HG03432 (cell line): Measurements from ENCODE around the gene FYN.

Experiments
- ATAC-seq: cut with Tn5 transposase; IDR thresholded peaks from one replicate; pipeline ENCODE4 v1.9.1; 2021; ENCODE audit warnings: mild to moderate bottlenecking, moderate library complexity; ENCODE audit not compliant: unreplicated experiment

The FYN gene

DNA sequence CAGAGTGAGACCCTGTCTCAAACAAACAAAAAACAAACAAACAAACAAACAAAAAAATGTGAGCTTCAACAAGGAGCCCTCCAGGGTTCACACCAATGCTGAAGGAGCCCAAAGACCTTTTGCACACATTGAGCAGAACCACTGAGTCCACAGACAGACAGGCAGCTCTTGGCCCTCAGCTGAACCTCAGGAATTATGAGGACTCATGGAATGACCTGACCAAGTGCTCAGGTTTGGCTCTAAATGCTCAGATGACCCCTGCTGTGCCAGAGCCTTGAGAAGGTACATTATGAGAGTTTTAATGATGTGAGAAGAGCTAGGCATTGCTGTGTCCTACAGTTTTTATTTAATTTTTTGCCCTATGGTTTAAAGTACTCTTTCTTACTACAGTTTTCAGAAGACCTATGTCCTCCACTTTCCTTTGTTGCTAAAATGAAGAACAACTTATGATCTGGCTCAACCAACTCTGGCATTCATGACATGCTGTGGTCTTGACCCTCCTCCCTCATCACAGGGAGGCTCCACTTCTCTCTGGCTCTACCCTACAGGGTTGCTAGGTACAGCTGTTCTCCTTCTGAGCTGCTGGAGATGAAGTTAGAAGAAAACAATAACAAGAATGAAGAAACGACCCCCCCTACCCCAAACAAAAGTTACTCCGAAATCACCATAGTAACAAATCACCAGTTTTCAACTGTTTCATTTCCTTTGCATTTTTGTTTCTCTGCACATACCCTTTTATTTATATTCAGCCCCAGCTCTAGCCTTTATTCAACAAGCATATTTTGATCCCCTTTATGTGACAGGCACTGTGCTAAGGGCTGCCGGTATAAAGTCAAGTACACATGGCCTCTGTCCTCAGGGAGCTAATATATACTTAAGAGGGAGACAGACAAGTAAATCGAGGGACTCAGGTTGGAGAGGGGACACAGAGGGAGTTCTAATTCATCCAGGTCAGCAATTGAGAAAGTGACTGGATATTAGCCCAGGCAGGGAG, 138.9 kb downstream of the FYN start:
- no peak for ATAC-seq

DNA sequence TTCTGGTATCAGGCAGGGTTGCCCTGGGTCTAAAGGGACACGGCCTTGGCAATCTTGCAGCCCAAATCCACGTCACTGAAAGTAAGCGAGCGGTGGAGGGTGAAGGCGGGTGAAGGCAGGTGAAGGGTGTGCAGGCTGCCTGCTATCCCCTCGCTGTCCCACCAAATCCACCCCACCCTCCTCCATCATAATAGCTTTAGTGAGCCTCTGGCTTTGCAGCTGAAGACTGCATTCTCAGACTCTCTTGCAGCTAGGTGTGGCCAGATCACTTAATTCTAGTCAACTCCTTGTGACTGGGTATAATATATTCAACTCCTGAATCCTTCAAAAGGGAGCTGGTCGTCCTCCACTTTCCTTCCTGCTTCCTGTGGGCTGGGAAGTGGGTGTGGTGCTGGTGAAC, 140.9 kb downstream of the FYN start:
- ATAC-seq: no peak

DNA sequence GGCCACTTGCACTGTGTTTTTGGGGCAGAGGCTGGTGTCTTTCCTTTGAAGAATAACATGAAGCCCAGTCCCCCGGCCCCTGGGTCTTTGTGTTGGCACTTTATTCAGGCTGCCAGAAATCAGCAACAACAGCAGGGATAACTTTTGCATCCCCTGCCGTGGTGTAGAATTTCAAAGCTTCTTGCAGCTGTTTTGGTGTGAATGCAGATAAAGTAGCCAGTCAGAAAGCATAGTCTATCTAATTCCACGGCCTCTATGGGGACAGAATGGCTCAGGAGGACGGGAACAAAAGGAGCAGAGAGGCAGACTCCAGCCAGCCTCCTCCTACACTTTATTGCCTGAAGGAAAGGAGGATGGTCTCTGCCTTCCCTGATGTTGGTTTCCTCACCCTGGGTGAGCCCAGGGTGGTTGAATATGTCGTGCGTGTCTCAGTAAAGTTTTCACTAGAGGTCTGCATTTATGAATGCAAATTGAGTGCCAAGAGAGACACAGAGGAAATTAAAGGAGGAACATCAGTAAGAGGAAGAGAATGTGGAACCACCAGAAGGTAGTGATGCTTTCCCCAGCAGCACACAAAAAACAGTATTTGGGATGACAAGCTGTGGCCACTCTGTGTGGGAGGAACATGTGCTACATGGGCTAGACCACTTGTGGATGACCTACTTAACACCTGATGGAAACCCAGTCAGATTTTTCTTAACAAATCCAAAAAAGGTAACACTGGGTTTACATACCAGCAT, 141.6 kb downstream of the FYN start:
- no peak for ATAC-seq

DNA sequence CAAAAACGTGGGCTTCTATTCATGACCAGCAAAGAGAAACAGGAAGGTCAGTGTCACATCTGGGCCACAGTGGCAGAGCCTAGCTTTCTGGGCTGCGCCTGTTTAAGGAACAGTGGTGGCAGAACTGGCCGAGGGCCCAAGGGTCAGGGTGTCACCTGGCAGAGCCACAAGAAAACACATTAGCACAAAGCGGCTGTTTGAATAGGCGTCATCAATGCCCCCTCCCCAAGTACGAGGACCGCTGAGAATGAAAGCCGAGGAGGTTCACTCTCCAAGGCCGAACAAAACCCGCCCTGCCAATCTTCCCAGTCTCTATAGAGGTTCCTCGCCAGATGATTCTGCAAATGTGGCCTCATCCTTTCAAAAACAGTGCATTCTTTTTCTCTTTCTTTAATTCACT, 142.4 kb downstream of the FYN start:
- no peak for ATAC-seq

DNA sequence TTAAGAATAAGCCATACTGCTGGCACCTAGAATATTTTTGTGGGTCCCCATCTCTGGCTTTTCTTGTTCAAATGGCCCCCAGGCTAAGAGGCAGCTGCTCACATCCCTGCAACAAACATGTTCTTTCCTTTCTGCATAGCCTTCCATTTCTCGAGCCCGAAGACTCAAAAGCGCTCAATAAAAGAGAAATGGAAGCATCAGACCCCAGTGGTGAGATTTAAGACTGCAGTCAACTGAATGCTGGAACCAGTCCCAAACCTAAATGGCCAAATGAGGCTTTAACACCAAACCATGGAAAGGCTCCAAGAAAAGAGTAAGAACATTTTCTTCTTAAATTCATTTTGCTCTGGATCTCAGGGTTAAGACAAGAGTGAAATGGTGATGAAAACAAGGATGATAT, 145.4 kb downstream of the FYN start:
- no peak for ATAC-seq

DNA sequence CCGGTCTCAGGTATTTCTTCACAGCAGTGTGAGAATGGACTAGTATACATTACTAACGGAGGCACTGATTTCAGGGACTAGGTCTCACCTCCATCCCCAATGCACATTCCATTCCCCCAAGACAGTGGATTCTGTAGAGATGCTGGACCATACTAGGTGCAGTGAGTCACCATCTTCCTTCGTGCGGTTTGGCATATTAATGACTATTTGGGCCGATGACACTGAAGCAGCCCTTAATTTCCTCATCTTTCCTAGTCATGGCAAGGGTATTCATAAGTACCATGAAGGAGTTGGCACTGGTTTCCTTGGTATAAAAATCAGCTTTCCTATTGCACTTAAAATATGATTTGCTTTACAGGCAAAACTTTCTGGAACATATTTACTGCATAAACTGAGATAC, 146.2 kb downstream of the FYN start:
- ATAC-seq: no peak

DNA sequence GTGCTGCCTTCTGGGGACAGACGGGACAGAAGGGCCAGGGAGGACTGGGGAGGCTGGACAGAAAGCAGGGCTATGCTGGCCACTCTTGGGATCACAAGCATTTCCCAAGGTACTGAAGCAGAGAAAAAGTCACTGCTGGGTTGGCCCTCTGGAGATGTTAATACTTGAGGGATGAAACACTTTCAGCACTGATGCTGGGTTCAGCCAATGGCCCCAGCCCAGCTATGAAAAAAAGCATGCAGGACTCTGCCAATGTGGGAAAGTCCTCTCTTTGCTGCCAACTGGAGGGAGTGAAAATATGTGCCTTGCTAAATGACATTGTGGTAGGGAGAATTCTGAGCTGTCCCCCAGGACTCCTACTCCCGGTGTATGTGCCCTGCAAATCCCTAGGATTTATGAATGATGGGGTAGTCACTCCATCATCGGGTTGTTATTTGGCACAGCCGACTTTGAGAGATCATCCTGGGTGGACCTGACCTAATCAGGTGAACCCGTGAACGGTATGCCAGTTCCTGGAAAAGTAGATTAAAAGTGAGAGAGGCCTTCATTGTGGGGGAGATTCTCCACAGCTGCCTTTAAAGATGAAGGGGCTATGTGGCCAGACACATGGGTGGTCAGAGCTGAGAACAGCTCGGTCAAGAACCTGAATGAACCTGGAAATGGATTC, 147.7 kb downstream of the FYN start:
- ATAC-seq: no peak

DNA sequence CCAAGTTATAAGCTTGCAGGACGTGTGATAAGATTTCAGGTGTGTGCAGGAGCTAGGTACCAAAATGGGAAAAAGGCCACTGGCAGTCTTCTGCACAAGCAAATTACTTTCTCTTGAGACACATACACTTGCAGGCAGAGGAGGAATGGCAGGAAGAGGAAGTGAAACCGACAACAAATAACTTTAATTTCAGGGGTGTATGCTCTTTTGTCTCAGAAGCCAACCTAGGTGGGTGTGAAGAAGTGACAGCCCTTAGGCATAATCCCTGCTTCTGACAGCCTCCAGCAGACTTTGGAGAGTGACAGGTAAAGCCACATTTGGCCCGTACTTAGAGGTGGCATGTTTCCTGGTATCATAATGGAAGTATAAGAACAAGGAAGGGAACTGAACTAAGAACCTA, 148.7 kb downstream of the FYN start:
- peak; percentile 99 for ATAC-seq

DNA sequence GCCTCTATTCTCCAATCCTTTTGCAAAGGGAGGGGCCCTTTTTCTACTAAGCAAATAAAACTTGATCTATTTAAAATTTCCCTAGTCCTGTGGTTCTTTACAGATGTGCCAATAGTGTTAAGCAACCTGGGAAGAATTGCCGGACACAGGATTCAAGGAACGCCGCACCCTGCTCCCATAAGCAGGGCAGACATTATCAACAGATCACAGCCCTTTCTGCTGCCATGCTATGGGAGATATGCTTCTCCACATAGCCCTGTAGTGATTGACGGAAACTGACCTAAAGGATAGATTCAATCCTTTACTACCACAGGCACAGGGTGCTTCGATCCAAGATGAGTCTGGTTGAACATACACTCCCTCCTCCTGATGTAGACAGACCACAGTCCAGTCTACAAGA, 149.2 kb downstream of the FYN start:
- ATAC-seq: peak; percentile 35

DNA sequence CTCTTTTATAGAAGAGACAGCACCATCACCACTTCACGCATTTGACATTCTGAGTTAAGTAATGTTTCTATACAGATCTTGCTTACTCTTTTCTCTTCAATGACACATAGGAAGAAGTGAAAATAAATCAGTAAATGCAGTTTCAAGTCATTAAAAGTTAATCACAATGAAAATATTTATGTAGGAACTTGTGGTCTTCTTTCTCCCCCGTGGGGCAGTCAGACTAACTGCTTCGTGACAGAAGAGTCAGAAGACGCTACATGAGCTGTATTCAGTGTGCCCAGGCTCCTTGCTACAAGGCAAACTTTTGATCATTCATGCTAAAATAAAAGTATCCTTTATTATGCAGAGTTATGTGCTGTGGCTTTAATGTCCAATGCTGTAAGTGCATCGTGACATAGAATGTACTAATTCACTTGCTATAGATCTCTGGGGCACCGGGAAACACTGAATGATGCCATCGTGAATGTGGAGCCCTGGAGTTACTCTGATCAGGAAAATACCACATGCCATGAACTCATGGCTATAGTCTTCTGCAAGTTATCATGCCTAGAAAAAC, 149.8 kb downstream of the FYN start:
- ATAC-seq: no peak

DNA sequence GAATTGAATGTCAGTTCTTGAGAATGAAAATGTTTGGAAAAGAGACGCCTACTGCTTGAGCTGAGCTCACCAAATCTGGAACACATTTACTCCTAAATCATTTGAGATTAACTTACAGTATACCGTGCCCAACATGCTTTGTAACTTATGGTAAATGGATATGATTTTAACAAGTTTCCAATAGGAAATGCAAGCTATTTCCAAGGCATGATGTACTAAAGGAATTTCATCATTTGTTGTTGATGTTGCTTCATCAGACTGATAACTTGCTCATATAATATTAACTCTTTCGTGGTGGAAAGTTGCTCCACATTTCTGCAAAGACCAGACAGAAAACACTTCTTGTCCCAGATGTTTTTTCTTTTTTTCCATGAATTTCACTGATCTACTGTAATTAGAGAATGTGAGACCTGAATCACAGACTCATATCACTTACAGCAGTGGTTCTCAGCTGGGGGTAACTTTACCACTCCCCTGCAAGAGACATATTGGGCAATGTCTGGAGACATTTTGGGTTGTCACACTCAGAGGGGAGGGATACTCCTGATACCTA, 151.0 kb downstream of the FYN start:
- no peak for ATAC-seq

DNA sequence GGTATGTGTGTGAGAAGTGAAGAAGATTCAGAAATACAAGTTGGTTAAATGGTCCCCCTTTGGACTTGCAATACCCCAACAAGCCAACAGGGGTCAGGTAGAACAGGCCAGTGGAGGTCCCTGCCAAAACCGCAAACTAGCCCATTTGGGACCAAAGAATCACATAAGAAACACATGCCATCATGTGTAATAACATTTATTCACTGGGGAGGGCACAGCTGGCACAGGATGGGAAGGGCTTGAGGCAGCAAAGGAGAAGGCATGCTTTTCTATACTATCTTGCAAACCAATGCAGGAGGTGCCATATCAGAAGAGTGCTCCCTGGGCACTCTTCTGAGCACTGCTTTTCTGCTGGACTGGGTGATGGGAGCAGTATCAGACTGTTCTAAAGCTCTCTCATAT, 151.5 kb downstream of the FYN start:
- no peak for ATAC-seq

DNA sequence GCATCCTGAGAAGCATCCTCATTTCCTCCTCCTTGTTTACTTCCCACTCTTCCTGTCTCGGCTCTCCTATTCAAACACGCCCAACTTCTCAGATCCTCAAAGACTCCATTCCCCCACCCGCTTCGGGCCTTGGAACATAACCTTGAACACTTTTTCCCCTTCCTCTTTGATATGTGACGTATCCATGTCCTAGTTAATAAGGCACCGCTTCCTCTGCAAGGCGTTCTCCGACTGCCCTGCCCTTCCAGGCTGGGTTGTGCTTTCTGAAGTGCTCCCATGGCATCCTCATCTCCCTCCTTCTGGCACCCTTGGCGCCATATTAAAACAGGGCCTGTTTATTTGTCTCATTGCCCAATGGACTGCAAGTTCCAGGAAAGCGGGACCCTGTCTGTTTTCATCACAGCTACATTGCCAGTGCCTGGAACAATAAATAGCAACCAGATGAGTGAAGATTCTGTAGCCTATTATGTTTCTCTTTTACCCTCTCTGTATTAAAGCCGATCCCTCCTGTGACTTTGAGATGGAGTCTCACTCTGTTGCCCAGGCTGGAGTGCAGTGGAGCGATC, 152.2 kb downstream of the FYN start:
- ATAC-seq: no peak

DNA sequence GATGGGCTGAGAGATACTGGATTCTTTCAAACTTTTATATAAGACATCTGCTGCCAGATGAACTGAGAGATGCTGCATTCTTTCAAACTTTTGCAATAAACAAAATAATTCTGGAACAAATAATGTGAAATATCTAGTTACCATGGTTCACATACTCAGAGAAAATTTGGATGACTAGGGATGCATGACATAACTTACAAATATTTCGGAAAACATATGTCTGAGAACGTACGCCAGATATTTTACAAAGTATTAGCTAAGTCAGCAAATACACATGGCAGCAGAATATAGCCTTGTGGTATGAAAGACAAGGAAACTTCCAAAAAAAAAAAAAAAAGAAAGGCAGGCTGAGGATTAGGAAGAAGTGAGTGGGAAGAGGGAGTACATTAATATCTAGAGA, 154.3 kb downstream of the FYN start:
- ATAC-seq: no peak

DNA sequence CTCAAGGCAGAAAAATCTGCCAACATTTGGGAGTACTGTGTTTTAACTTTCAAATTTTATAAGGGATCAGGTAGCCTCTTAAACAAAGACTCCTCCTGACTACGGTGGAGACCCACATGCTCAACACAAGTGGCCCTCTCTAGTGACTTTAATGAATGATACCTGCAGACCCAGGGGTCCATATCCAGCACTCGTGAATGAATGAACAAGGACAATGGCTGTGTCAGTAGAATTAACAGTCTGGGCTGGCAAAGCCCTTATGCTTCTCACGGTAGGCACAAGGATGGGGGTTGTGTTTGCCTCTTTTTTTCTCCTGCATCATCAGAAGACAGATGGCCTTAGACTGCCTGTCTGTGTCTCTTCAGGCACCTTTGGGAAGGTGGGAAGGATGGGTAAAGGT, 154.9 kb downstream of the FYN start:
- ATAC-seq: no peak

DNA sequence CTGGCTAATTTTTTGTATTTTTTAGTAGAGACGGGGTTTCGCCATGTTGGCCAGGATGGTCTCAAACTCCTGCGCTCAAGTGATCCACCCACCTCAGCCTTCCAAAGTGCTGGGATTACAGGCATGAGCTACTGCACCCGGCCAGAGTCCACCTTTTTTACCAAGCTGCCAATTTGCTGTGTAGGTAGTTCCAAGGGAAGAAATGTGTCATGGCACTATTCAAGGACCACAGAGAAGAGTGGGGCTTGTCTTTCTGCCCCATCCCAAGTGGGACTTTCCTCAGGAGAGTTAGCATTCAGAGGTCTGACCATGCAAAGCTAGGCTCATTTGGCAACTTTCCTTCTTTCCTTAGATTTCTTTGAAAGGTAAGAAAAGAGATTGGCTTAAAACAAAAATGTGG, 155.6 kb downstream of the FYN start:
- no peak for ATAC-seq

DNA sequence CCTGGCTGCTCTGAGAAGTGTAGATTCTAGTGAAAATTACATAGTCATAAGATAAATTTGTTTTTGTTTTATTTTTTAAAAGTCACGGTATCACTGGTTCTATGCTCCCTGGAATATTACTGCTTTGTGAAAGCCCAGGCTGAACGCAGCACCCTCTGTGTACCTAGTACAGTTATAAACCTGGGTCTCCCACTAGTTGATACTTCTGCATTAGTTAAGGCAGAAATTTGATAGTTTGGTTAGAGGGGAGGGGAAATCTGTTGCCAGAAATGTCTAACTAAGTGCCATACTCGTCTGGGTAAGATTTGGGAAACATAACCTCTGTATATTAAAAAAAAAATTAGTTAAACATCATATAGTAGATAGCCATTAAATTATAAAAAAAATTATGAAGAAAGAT, 156.9 kb downstream of the FYN start:
- no peak for ATAC-seq

DNA sequence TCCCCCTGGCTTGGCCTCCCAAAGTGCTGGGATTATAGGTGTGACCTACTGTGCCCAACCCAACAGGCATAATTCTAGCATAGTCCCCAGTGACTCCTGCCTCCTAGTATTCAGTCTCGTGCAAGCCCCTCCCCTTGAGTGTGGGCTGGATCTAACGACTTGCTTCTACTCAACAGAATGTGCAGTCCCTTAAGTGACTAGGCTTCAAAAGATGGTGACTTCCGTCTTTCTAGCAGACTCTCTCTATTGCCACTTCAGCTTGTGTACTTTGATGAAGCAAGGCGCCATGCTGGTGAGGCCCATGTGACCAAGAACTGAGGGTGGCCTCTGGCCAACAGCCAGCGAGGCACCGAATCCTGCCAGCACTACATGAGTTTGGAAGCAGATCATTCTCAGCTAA, 157.9 kb downstream of the FYN start:
- ATAC-seq: no peak

DNA sequence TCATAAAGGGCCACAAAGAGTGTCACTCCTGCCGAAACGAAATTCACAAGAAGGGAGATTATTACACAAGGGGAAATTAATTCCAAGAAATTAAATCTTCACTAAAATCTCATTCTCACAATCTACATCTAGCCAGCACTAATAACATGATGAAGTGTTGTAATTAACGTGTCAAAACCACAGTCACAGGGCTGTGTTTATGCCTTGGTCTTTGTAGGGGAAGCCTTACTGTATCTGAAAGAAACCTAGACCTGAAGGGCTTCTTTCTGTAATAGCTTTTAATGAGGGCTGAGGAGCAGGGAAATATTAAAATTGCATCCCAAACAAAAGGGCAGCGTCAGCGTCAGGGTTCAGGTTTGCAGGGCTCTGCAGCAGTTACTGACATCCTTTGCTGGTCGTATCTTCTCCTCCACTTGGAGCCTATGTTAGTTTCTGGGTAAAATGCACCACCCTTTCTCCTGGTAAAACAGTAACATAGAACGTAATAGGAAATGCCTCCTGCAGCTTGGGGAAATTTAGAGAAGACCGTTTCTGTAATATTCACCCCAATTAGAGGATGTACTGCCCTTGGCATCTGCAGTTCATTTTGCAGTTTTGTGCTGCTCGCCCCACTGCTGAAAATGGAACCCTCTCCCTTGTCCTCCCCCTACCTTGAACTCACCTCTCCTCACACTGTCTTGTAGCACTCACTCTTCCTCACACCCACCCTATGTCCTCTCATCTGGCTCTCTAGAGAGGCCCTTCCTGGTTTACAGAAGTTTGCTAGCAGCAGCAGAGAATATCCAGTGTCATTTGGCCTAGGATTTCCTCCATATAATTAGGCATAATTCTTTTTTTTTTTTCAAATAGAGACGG, 158.6 kb downstream of the FYN start:
- no peak for ATAC-seq

DNA sequence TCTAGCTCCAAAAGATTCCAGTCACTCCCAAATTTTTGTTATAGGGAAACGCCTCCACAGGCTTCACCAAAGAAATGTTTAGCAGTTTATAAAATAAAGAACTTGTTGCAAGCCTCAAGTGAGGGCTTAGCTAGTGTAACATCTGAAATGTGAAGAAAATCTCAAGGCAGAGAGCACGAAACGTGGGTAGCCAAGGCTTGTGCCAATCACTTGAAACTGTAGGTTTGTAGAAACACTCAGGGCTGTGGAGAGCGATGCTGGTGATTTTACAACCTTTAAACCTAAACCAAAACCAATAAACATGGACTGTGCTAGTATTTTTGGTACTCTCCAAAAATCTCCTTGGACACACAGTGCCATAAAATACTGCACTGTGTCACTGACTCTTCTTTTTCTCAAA, 159.4 kb downstream of the FYN start:
- no peak for ATAC-seq
